ENCODE results near the gene SEMA3G.

The SEMA3G gene

DNA sequence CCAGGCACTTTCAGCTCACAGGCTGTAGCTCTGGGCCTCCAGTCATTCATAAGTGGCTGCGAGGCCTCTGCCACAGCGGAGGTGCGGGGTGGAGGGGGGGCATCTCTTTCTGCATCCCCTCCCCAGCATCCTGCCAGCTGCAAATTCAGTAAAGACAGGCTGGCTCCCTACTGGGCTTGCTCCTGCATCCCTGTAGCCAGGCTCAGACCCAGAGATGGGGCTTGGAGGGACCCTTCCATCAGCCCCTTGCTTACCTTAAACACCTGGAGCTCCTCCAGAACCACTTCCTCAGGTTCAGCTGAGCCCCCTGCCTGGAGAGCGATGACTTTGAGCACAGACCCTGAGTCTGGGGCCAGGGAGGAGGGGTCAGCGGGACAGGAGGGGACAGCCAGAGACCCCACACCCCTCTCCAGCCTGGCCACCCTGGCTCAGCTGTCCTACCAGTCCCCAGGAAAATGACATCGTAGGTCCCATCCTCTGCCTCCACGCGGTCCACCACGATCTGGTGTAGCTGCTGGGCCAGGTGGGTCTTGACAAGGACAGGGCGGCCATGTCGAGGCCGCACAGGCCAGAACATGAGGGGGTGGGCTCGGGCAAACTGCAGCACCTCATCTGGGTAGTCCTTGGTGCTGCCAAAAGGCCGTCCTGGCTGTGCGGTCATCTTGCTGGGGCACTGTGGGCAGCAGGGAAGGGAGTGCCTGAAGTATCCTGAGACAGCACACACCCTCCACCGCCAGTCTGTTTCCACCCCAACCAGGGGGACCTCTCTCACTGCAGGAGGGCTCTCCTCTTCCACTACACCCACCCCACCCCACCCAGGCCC lies 5.3 kb downstream of the SEMA3G start:
- no peak for DNase-seq (ENCODE audit: low read depth)
- no peak overlapping the region for H3K4me3 ChIP-seq (ENCODE audit: low read depth, low read length)
- in situ Hi-C loops (cut with HindIII; ENCODE audit: low sequenced_read_pairs) = no loop called here
- TF ChIP-seq, protein P1, sequence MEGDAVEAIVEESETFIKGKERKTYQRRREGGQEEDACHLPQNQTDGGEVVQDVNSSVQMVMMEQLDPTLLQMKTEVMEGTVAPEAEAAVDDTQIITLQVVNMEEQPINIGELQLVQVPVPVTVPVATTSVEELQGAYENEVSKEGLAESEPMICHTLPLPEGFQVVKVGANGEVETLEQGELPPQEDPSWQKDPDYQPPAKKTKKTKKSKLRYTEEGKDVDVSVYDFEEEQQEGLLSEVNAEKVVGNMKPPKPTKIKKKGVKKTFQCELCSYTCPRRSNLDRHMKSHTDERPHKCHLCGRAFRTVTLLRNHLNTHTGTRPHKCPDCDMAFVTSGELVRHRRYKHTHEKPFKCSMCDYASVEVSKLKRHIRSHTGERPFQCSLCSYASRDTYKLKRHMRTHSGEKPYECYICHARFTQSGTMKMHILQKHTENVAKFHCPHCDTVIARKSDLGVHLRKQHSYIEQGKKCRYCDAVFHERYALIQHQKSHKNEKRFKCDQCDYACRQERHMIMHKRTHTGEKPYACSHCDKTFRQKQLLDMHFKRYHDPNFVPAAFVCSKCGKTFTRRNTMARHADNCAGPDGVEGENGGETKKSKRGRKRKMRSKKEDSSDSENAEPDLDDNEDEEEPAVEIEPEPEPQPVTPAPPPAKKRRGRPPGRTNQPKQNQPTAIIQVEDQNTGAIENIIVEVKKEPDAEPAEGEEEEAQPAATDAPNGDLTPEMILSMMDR (IDR thresholded peaks at IDR 0.05; ENCODE audit: low read depth, low read length, missing control alignments) = no peak

DNA sequence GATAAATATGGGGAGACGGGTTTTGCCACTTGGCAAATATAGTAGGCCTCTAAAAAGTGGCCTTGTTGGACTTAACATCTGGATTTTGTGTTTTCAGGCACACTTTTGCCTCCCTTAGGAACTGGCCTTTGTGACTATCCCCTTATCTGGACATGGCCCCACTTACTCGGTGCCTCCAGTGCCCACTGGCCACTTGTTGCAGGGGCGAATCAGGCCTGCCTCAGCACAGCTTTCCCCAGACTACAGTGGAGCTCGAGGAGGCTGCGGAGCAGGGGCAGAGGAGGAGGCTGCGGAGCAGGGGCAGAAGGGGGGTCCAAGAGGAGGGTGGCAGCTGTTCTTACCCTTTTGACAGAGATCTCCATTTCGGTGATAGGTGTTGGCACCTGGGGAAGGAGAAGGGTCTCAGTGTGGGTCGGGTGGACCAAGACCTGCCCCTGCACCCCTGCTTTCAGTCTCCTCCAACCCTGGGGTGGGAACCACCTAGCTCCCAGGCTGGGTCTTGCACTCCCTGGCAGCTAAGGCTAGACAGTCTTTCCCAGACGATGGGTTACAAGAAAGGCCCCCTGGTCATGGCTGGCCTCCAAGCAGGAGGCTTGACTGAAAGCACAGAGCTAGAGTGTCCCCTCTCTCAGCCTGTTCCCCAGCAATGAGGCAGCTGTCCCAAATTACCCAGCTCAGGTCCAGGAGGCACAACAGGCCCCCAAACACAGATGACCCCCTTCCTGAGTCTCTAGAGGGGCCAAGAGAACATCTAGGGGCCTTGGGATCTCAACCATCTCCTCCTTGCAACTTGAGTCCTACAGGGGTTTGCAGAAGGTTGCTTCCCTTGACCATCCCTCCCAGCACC lies 6.1 kb downstream of the SEMA3G start:
- no peak for DNase-seq (ENCODE audit: low read depth)
- in situ Hi-C loops (cut with HindIII; ENCODE audit: low sequenced_read_pairs) = no loop called here
- no peak overlapping the region for H3K4me3 ChIP-seq (ENCODE audit: low read depth, low read length)
- TF ChIP-seq, protein P1 (IDR thresholded peaks at IDR 0.05; ENCODE audit: low read depth, low read length, missing control alignments) = no peak

DNA sequence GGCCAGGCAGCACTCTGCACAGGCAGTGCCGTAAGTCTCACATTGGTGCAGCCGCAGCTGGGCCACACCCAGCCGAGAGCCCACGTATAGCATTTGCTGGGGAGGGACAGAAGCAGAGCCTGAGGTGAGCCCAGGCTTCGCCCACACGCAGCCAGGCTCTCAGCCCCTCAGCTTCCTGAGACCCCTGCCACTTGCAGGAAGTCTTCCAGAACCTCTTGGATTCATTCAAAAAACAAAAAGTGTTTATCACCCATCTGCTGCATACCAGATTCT lies 6.9 kb downstream of the SEMA3G start:
- in situ Hi-C loops (cut with HindIII; ENCODE audit: low sequenced_read_pairs) = no loop called here
- TF ChIP-seq, protein P1 (IDR thresholded peaks at IDR 0.05; ENCODE audit: low read depth, low read length, missing control alignments) = no peak
- DNase-seq (ENCODE audit: low read depth) = no peak
- H3K4me3 ChIP-seq (ENCODE audit: low read depth, low read length) = no peak overlapping the region

DNA sequence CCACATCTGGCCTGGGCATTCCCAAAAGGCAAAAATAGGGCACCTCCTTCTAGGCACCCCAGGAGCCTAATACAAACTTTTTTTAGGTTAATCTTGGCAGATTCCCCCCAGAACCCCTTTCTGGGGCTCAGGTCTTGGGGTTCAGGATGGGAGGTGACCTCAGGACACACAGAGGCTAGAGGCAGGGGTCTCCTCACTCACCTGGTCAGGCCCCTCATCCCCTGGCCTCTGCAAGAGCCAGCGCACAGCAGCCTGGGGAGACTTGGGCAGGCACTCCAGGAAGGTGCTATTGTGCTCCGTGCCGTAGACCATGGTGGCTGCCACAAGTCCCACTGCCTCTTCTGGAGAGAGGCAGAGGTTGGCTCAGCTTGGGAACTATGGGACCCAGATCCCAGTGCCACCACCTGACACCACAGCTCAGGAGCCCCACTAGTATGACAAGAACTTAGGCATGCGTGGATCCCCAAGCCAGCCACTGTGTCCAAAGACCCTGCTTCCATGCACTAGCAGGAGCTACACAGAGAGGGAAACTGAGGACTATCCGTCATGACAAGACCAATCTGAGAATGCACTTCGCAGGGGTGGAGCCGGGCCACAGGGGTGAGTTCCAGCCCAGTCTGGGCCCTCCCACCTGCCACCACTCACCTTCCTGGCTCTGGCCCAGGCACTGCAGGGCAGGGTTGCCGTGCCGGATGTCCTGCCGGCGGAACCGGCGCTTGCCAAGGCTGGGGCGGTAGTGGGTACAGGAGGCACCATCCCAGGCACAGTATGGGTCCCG lies 7.4 kb downstream of the SEMA3G start:
- DNase-seq (ENCODE audit: low read depth) = no peak
- in situ Hi-C loops (cut with HindIII; ENCODE audit: low sequenced_read_pairs) = no loop called here
- no peak overlapping the region for H3K4me3 ChIP-seq (ENCODE audit: low read depth, low read length)
- TF ChIP-seq, protein P1 (IDR thresholded peaks at IDR 0.05; ENCODE audit: low read depth, low read length, missing control alignments) = no peak

DNA sequence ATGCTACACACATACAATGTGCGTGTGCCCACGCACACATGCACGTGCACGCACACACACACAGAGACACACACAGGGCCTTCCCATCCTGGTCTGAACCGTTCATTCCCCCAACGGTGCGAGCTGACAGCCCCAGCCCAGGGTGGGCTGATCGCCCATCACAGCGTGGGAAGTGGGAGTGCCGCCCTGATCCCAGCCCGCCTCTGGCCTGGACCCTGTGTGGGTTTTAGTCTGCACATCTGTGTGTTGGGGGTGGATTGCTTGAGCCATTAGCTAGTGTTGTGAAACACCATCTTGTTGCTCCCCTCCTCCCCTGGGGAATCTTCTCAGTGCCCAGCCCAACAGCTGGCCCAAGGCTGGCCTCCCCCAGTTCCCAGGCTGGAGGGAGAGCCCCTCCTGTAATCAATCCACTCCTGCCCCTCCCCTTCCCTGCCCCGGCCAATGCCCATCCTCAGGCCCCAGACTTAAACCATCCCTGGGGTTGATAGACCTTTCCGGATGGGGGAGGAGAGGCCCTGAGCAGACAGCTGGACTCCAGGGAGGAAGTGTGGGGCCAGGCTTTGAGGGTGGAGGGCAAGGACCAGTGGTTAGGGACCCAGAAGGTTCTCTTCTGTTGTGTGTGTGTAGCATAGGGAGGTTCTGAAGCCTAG lies 8.3 kb downstream of the SEMA3G start:
- in situ Hi-C loops (cut with HindIII; ENCODE audit: low sequenced_read_pairs) = no loop called here
- TF ChIP-seq, protein P1 (IDR thresholded peaks at IDR 0.05; ENCODE audit: low read depth, low read length, missing control alignments) = no peak
- DNase-seq (ENCODE audit: low read depth) = no peak
- H3K4me3 ChIP-seq (ENCODE audit: low read depth, low read length) = no peak overlapping the region

Measured in astrocyte of the cerebellum (primary cell).